Upper lobe of left lung (tissue), 4 donors: Measurements from ENCODE around the gene NECTIN2.

Experiments used
- CTCF ChIP-seq, 6 experiments: fragments of 450-650 bp in 4 of 6; fragments of 200-600 bp in 2 of 6; sonication (generic) in 2 of 6; IDR thresholded peaks; one replicate each; pipeline ENCODE4 v1.5.1; 2016 to 2019; ENCODE audit warnings: antibody characterized with exemption in 6 of 6
- EP300 ChIP-seq, 4 donors: sonication (generic); formaldehyde crosslinking; IDR thresholded peaks; one replicate each; pipeline ENCODE4 v1.5.1; 2017; ENCODE audit warnings: antibody characterized with exemption in 4 of 4, control low read depth in 2 of 4

GRCh38 chr19:44822670-44823372 is 23.3 kb upstream of the NECTIN2 start:
- TF ChIP-seq CTCF (IDR thresholded peaks at IDR 0.05) (no peak), EP300 (IDR thresholded peaks at IDR 0.05) (no peak)
